C1 segment of cervical spinal cord (tissue), 14 donors: ENCODE results near the gene SPTBN1.

Experiments used
- DNase-seq, 14 donors: peaks; one replicate each; lab custom pipeline; 2025; lab: John Stamatoyannopoulos, UW

Gene SPTBN1

DNA sequence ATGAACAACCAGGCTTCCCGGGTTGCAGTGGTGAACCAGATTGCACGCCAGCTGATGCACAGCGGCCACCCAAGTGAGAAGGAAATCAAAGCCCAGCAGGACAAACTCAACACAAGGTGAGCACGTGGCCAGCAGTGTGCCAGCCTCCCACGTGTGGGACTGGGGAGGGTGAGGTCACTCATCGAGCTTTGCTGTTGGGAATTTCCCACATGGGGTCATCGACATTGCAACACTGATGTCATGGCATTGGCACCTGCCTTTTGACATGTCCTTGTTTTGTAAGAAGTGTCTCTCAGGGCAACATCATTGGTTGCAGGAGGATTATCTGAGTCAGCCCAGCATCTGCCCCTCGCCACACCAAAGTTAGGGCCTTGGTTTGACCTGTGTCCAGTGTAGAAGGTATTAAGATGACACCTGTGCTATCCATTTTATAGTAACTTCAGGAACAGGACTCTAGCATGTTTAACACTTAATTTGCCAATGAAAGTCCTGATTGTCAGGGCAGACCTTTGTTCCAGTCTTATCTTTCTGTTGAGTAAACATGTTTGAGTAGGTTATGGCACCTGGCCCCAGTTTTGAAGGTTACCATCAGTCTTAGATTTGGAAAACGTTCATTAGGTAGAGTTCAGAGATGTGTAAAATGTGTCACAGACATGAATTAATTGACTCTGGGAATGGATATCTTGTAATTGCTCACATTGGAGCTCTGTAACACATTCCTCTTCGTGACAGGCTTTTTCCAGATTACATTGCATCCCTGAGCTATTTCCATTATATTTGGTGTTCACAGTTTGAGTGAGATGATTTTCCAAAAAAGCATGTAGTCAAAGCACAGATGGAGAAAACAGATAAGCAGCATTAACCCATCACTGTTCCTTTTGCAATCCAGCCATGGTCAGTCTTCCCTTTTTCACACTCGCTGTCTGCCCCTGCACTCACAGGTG is 174.1 kb downstream of the SPTBN1 start:
- DNase-seq = peak in 1 of 14 donors; percentile 7

DNA sequence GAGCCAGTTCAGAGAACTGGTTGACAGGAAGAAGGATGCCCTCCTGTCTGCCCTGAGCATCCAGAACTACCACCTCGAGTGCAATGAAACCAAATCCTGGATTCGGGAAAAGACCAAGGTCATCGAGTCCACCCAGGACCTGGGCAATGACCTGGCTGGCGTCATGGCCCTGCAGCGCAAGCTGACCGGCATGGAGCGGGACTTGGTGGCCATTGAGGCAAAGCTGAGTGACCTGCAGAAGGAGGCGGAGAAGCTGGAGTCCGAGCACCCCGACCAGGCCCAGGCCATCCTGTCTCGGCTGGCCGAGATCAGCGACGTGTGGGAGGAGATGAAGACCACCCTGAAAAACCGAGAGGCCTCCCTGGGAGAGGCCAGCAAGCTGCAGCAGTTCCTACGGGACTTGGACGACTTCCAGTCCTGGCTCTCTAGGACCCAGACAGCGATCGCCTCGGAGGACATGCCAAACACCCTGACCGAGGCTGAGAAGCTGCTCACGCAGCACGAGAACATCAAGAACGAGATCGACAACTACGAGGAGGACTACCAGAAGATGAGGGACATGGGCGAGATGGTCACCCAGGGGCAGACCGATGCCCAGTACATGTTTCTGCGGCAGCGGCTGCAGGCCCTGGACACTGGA is 174.9 kb downstream of the SPTBN1 start:
- peak in 1 of 14 donors; percentile 9 for DNase-seq

DNA sequence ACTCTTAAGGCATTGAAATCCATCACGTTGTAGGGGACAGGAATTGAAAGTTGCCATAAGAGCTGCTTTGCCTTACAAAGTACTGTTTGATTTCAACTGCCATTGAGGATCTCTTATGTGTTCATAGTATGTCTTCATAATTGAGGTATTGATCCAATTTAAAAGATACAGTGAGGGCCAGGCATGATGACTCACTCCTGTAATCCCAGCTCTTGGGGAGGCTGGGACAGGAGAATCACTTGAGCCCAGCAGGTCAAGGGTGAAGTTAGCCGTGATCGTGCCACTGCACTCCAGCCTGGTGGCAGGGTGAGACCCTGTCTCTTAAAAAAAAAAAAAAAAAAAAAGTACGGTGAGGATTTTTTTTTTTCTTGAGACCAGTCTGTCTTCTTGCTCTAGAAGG is 175.6 kb downstream of the SPTBN1 start:
- no peak for DNase-seq

DNA sequence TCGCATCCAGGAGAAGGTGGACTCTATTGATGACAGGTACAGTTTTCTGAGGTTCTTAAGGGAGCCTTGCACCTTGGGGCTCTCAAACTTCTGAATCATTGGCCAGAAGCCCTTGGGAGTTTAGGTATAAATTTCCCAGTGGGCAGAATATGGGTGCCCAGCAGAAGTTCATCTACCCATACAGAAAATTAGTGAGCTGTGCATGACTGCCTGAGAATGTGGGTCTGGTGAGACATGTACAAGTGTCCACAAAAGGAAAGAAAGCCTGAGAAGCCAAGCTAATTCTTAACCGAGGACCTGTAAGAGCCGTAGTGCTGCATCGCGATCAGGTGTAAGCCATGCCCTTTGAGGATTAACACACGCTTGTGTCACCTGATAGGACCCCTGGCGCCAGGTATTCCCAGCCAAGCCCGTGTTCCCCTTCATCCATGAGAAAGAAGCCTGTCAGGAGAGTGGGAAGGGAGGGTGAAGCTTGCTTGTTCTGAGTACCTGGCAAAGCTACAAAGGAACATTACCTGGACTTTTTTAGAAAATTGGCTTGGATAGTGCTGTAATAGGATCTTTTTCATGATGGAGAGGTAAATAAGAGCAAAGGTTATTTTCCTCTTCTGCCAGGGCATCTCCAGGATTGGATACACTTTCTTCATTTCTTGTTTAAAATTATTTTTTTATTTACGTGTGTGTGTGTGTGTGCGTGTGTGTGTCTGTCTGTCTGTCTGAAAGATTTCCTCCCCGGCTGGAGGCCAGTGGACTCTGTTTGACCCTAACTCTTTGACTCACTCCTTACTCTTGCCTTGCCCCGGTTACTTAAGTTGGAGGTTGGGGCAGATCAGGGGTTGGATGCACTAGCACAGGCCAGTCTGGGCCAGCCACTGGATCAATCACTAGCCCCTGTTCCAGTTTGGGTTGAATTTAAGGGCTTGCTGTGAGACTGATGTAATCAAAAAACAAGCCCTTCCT is 176.9 kb downstream of the SPTBN1 start:
- no peak for DNase-seq

DNA sequence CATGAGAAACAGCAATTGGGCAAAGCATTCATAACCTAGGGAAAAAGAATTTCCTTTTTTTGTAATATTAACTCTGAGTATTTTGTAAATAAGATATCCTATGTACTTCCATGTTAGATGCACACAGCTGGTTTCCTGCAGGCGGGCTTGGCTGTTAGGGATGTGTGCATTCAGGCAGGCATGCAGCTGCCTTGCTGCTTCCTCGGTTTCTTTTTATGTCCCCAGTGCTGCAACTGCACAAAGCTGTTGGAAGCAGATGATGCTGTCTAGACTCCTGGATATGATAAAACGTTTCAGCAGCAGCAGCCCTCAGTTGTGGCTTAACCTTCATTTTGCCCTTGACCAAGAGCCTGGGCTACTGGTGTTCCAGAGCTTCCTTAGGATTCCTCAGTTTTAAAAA is 177.9 kb downstream of the SPTBN1 start:
- no peak for DNase-seq

DNA sequence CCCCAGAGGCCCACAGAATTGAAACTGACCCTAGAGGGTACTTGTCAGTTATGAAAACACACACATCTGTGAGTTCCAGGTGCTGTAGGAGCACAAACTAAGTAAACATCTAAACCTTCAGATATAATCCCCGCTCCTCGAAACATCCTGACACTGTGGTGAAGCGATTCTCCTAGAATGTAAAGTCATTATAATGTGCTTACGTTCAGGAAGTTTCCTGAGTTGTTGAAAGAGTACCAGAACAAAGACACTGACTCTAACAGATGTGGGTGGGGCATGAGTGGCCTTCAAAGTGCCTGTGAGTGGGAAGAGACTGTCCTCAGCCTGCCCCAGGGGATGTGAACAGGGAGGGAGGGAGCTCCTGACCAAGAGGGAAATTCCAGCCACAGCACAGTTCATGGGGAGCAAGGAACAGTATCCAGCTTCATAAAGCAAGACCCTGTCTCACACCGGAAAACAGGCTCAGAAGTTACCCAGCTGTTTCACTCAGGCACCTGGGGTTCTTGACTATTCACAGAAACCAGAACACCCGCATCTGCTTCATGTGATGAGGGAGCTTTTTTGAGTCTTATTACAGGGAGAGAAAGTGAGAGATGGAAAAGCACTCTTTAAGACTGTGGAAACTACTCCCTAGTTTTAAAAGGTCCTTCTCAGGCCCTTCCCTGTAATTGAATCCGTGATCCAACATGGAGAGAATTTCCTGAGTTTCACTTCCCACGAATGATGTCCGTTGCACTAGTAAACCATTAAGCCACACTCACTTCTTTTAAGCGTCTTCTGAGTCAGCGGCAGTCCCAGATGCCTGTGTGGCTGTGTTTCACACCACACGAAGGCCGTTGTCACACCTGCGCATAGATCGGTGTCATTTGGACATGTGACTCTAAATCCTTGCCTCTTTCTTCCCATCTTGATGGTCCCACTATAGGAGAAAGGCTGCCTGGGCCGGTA is 178.7 kb downstream of the SPTBN1 start:
- no peak for DNase-seq

DNA sequence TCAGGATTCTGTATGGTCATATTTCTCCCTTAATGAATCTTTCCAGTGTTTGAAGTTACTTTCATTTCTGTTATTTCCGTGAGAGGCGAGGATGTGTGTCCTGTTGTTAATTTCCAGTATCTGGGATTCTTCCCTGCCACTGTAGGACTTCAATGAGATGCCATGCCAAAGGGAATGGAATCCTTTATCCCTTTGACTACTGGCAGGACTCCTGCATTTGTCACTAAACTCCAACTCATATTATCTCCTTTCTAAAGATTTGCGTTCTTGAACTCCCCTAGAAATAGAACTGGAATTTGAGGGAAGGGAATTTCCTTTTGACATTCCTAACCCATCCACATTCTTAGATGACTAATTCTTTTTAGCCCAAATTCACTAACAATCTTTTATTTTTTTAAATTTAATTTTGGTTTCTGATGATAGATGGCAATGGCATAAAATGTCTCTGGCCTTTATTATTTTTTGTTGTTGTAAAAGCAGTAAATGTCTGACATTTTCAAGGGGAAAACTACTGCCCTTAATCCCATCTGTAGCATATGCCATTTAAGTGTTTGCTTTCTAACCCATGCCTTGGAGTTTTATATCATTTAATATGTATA is 179.5 kb downstream of the SPTBN1 start:
- DNase-seq = no peak

DNA sequence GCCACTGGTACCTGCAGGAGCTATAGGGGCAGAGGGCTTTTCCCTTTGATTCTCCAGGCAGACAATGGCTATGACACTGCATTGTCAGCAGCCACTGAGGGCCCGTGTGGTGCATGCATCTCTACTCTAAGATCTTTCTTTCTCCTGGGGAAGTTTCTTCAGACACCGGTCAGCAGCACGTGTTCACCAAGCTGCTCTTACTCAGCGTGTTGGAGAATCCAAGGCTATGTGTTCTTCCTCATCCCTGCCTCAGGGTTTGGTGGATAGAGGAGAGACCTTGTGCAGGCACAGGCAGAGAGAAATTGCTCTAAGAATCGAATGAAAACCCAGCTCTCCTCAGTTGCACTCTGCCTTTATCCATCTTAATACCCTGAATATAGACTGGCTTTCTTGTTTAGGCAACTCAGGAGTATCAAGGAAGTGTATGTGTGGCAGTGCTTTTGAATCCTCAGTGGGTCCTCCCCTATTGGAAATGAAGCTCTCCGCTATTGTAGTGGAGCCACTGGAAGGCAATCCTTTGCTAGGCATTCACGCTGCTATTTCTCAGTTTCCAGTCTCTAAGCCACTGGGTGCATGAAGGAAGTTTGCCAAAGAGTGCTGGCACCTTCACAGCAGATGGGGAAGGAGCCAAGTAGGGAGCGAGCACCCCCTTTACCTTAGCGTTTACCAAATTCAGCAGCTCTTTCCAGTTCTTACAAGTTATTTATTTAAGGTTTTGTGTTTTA is 180.4 kb downstream of the SPTBN1 start:
- peak in 1 of 14 donors; percentile 41 for DNase-seq

DNA sequence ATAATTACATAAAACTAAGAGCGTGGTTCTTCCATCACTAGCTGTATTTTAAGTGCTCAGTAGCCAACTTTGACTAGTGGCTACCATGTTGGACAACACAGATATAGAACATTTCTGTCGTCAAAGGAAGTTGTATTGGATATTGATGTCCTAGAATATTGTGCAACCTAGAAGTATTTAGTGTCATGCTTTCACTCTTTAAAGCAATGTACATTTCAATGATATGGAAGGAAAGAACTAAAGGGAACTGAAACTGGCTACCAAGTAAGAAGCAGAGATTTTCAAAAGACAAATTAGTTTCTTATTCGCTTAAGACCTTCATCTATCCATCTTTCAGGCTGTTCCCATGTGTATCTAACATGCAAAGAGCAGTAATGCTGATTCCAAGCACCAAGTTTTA is 182.0 kb downstream of the SPTBN1 start:
- DNase-seq = no peak

DNA sequence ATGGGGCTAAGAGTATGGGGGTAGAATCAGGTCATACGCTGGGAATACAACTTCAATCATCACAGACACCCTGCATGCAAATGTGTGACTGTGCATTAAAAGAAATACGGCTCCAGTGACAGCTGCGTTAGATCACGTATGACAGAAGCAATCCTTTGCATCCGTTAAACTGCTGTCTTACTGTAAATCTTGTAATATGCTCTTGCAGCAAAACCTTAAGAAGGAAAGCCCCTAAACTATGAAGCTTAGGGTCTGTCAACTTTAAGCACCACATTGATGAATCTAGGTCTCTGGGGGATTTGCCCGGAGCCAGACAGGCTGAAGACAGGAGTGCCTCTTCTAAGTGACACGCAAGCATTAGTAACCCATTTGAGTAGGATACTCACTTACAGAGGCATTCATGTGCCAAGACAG is 182.7 kb downstream of the SPTBN1 start:
- no peak for DNase-seq

DNA sequence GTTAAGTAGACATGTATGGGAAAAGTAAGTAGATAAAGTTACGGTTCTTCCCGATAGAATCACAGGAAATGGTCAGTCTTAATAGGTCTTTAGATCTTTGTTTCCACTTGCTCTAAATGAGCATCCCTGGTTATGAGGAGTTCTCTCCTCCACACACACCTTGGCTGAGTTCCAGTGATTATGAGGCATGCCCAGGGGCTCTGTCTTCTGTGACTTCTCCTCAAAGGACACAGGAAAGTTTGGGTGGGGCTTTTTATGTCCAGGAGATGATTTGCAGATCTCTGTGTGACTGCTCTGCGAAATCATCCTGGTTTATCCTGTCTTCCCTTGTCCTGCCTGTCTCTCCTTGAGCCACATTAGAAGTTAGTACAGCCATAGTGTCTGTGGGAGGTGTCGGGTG is 183.5 kb downstream of the SPTBN1 start:
- DNase-seq = no peak

DNA sequence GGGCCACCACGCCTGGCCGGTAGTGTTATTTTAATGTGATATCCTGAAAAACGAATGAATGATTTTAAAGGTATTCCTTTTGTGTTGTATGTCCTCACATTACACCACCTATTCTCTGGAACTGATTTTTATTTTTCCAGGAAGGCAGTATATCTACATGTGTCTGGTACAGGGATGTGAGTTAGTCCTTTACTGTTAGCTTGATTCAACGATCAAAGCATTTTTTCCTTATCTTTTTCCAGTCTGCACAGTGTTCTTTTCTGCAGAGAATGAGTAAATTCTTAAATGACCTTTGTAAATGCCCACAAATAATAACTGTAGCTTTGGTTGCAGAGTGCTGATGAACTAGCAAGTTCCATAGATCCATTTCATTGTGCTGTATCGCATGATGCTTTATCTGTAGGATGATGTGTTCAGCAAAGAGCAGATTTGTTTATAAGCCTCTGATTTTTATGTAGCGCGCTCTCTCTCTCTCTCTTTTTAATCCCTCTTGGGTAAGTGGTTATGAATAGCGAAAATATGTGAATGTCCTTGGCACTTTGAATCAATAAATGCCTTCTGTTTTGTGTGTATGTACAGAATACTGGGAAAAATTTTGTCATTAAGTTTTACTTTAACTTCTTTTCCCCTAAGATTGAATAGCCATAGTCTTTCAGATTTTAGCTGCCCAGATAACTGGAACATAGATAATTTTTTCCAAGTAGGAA is 184.9 kb downstream of the SPTBN1 start:
- no peak for DNase-seq

DNA sequence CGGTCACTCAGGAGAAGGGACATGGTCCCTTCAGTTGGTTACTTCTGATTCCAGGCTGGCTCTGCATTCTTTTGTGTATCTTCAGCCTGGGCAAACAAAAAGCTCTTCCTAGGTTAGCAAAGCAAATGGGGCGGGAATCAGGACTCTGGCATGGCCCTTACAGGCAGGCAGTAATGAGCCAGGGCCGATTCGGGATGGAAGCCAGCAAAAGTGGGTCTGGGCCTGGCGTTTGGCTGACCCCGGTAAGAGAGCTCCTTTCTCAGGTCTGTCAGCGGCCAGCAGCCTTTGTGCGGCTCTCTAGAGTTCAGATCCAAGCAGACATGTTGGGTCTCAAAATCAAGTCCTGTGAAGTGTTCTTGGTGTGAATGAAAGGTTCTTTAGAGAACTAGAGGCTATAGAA is 185.9 kb downstream of the SPTBN1 start:
- DNase-seq = peak in 10 of 14 donors; percentile 6 to 74 (median 46)

DNA sequence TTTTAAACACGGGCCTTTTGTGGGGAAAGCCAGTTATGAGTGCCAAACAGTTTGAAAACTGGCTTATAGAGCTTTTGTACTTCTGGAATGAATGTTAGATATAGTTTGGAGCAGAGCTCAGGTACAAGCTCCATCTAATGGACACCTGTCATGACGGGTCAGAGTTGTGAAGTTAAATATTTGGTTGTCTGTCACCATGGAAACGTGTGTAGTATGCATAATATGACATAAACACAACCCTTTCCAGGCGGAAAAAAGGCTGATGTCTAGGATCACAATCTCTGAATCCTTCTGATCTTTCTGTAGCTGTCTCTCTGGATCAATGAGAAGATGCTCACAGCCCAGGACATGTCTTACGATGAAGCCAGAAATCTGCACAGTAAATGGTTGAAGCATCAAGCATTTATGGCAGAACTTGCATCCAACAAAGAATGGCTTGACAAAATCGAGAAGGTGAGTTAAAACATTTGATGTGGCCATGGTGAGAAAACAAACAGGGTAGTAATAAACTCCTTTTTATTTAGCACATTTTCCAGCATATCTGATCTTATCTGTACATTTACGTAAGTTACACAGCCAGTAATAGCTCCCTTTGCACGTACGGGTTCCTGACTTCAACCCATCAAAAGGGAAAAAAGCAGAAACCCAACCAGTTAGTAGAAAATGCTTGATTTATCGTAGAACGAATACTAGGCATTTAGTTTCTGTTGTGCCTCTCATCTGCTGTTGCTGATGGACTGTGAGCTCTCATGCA is 186.7 kb downstream of the SPTBN1 start:
- no peak for DNase-seq

DNA sequence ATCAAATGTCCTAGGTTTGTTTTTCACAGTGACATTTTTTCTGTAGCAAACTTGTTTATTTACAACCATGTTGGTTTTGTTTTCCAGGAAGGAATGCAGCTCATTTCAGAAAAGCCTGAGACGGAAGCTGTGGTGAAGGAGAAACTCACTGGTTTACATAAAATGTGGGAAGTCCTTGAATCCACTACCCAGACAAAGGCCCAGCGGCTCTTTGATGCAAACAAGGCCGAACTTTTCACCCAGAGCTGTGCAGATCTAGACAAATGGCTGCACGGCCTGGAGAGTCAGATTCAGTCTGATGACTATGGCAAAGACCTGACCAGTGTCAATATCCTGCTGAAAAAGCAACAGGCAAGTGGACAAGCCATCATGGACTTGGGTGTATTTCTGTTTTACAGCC is 188.1 kb downstream of the SPTBN1 start:
- no peak for DNase-seq

DNA sequence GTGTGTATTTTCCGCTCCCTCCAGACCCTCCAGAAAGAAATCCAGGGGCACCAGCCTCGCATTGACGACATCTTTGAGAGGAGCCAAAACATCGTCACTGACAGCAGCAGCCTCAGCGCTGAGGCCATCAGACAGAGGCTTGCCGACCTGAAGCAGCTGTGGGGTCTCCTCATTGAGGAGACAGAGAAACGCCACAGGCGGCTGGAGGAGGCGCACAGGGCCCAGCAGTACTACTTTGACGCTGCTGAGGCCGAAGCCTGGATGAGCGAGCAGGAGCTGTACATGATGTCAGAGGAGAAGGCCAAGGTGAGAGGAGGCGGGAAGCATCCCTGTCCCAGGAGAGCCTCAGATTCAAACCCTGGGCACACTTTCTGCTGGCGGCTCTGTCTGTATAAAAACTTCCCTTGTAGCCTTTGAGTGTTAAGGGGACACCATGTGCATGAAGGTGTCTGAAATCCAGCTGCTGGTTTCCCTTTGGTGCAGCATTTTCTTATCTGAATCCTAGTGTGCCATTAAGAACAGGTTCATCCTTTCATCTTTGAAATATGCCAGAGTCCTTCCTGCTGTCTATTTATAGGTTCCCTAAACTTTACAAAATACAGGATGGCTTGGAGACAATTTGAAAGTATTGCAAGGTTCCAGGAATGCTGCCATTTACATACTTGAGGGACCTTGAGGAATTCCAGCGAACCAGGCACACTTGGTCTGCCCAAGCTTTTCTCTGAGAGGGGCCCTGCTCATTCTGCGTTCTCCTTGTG is 190.2 kb downstream of the SPTBN1 start:
- no peak for DNase-seq

DNA sequence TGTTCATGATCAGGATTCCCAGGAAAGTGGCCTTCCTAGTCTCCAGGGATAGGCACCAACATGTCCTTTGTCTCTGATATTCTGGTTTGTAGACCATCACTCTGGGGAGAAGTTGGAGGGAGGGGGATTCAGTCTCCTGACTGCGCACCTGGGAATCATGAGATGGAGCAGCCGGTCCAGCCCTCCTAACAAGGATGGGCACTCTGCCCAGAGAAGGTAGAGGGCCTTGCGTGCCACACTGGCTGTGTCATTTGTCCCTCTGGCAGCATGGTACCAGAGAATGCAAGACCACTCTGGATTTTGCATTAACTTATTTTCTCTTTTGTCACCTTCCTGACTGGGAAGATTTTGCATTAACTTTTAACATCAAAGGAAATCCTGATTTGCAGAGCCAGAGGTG is 192.1 kb downstream of the SPTBN1 start:
- DNase-seq = peak in 1 of 14 donors; percentile 4
